ENCODE data around the gene ZNF385B. TPM values are rescaled to one million over a fixed set of nuclear protein-coding genes. Genes with fewer than 3 reads are reported as not detected.

The ZNF385B gene
- total RNA-seq, 1 donor from 2014 or later, result 1.9 TPM

GRCh38 chr2:179814050-179814449 lies 47.4 kb downstream of the ZNF385B start:
- no peak overlapping the region for H3K4me3 Mint-ChIP-seq
- H3K4me1 Mint-ChIP-seq (ENCODE audit: unreplicated experiment), result no peaks in the 10 kb centered on the region
- H3K36me3 Mint-ChIP-seq, result no peaks in the 10 kb centered on the region
- DNase-seq (ENCODE audit: extremely low spot score, unreplicated experiment), result no peak
- no peaks in the 10 kb centered on the region for H3K27me3 Mint-ChIP-seq
- H3K9me3 Mint-ChIP-seq, result peaks cover 9% of the 10 kb centered on the region
- TF ChIP-seq, protein P1, sequence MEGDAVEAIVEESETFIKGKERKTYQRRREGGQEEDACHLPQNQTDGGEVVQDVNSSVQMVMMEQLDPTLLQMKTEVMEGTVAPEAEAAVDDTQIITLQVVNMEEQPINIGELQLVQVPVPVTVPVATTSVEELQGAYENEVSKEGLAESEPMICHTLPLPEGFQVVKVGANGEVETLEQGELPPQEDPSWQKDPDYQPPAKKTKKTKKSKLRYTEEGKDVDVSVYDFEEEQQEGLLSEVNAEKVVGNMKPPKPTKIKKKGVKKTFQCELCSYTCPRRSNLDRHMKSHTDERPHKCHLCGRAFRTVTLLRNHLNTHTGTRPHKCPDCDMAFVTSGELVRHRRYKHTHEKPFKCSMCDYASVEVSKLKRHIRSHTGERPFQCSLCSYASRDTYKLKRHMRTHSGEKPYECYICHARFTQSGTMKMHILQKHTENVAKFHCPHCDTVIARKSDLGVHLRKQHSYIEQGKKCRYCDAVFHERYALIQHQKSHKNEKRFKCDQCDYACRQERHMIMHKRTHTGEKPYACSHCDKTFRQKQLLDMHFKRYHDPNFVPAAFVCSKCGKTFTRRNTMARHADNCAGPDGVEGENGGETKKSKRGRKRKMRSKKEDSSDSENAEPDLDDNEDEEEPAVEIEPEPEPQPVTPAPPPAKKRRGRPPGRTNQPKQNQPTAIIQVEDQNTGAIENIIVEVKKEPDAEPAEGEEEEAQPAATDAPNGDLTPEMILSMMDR (conservative IDR thresholded peaks at IDR 0.05), result no peak
- no peak overlapping the region for H3K27ac Mint-ChIP-seq

DNA sequence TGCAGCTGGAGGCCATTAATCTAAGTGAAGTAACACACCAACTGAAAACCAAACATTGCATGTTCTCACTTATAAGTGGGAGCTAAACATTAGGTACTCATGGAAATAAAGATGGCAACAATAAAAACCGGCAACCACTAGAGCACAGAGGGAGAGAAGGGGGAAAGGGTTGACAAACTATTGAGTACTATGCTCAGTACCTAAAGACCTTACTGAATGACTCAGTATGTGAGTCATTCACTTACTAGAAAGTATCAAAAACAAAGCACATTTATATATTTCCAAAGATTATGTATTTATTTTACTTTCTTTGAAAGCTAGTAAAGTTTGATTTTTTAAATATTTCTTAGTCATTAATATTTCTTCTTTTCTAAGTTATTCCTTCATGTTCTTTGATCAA lies 48.9 kb downstream of the ZNF385B start:
- no peaks in the 10 kb centered on the region for H3K27me3 Mint-ChIP-seq
- H3K4me3 Mint-ChIP-seq, result no peak overlapping the region
- H3K9me3 Mint-ChIP-seq, result peaks cover 9% of the 10 kb centered on the region

DNA sequence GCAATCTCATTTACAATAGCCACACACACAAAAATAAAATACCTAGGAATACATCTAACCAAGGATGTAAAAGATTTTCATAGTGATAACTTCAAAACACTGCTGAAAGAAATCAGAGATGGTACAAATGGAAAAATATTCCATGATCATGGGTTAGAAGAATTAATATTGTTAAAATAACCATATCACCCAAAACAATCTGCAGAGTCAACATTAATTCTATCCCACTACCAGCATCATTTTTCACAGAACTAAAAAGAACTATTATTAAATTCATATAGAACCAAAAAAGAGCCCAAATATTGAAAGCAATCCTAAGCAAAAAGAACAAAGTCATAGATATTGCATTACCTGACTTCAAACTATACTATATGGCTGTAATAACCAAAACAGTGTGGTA lies 50.4 kb downstream of the ZNF385B start:
- H3K4me1 Mint-ChIP-seq (ENCODE audit: unreplicated experiment), result no peaks in the 10 kb centered on the region
- H3K36me3 Mint-ChIP-seq, result no peaks in the 10 kb centered on the region
- no peak overlapping the region for H3K4me3 Mint-ChIP-seq
- no peaks in the 10 kb centered on the region for H3K27me3 Mint-ChIP-seq
- TF ChIP-seq, protein P1 (conservative IDR thresholded peaks at IDR 0.05), result no peak
- no peak overlapping the region for H3K27ac Mint-ChIP-seq
- H3K9me3 Mint-ChIP-seq, result peaks cover 9% of the 10 kb centered on the region
- no peak for DNase-seq (ENCODE audit: extremely low spot score, unreplicated experiment)

More for the DNA sequence above, 48.9 kb downstream of the ZNF385B start:
- Mint-ChIP-seq H3K36me3 (no peaks in the 10 kb centered on the region), H3K27ac (no peak overlapping the region), H3K4me1 (ENCODE audit: unreplicated experiment) (no peaks in the 10 kb centered on the region)
- DNase-seq (ENCODE audit: extremely low spot score, unreplicated experiment), result no peak
- TF ChIP-seq, protein P1 (conservative IDR thresholded peaks at IDR 0.05), result no peak

DNA sequence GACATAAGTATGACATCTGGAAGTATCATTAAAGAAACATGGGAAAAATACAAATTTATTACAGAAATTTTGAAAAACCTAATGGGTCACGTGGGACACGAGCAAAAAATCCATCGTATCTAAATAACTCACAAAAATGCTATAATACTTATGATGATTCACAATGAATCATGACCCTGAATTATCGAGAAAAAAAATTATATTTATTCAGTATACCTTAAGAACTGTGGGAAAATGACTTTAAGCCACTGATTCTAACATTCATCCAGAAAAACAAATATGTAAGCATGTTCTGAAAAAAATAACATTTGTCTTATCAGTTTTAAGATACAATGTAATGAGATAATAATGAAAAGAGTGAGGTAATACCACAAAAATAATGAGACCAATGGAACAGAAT lies 51.8 kb downstream of the ZNF385B start:
- Mint-ChIP-seq H3K27ac (no peak overlapping the region), H3K4me3 (no peak overlapping the region), H3K9me3 (peaks cover 9% of the 10 kb centered on the region), H3K36me3 (no peaks in the 10 kb centered on the region), H3K27me3 (no peaks in the 10 kb centered on the region), H3K4me1 (ENCODE audit: unreplicated experiment) (no peaks in the 10 kb centered on the region)
- TF ChIP-seq, protein P1 (conservative IDR thresholded peaks at IDR 0.05), result no peak
- DNase-seq (ENCODE audit: extremely low spot score, unreplicated experiment), result no peak

DNA sequence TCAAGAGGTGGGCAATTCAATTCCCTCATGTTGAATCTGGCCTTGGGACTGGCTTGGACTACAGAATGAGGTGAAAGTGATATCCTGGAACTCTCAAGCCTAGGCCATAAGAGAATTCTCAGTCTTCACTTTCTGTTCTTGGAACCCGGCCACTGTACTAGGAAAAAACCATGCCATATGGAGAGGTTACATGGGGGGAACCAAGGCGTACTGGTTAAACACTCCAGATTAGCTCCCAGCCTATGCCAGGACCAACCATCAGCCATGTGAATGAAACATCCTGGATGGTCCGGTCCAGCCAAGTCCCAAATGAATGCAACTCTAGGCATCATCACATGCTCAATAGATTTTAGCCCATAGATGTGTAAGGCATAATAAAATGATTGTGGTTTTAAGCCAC lies 56.4 kb downstream of the ZNF385B start:
- TF ChIP-seq, protein P1 (conservative IDR thresholded peaks at IDR 0.05), result no peak
- no peaks in the 10 kb centered on the region for H3K27me3 Mint-ChIP-seq
- no peaks in the 10 kb centered on the region for H3K9me3 Mint-ChIP-seq
- H3K4me1 Mint-ChIP-seq (ENCODE audit: unreplicated experiment), result no peaks in the 10 kb centered on the region
- no peak overlapping the region for H3K4me3 Mint-ChIP-seq
- no peaks in the 10 kb centered on the region for H3K36me3 Mint-ChIP-seq
- no peak overlapping the region for H3K27ac Mint-ChIP-seq
- no peak for DNase-seq (ENCODE audit: extremely low spot score, unreplicated experiment)

- Mint-ChIP-seq H3K9me3 (no peaks in the 10 kb centered on the region), H3K27me3 (no peaks in the 10 kb centered on the region), H3K27ac (no peak overlapping the region)
Observed at GRCh38 chr2:179804206-179804605, 57.2 kb downstream of the ZNF385B start.

More at GRCh38 chr2:179804206-179804605, 57.2 kb downstream of the ZNF385B start:
- no peaks in the 10 kb centered on the region for H3K36me3 Mint-ChIP-seq
- TF ChIP-seq, protein P1 (conservative IDR thresholded peaks at IDR 0.05), result no peak
- no peak for DNase-seq (ENCODE audit: extremely low spot score, unreplicated experiment)
- no peaks in the 10 kb centered on the region for H3K4me1 Mint-ChIP-seq (ENCODE audit: unreplicated experiment)
- H3K4me3 Mint-ChIP-seq, result no peak overlapping the region

All from type B pancreatic cell (in vitro differentiated cells).